ENCODE data around the gene NOVA2. TPM values are rescaled to one million over a fixed set of nuclear protein-coding genes. Genes with fewer than 3 reads are reported as not detected.

The NOVA2 gene
- total RNA-seq, 4 donors from 2014 or later: 0.41 to 2.2 (median 1.00) TPM; not detected in 1

- Histone ChIP-seq H3K27ac (no peak overlapping the region), H3K36me3 (no peaks in the 10 kb centered on the region), H3K4me1 (peaks cover 0 to under 1% (median 0%) of the 10 kb centered on the region in 4 donors), H3K4me3 (no peak overlapping the region), H3K27me3 (peaks cover 34% of the 10 kb centered on the region), H3K9me3 (no peaks in the 10 kb centered on the region)
- 80 to 89% methylated on average over 5 to 7 of the region's 7 CpGs for WGBS, 2 donors (ENCODE audit: low coverage in 1 of 2)
- intact Hi-C loops (cut with DNase I; ENCODE audit: low total_unique reads): no loop called here
- TF ChIP-seq EP300 (IDR thresholded peaks at IDR 0.05; ENCODE audit: low read depth): no peak
- no peak for TF ChIP-seq POLR2AphosphoS5 (IDR thresholded peaks at IDR 0.05)
- no peak for TF ChIP-seq CTCF (IDR thresholded peaks at IDR 0.05)
- no peak for TF ChIP-seq POLR2A (IDR thresholded peaks at IDR 0.05)
- no peak for DNase-seq
- in situ Hi-C loops (cut with MboI; ENCODE audit: low pct_ligation_motif_present in 1 of 4, low pct_unique_long_range_greater_than_20kb in 1 of 4, low sequenced_read_pairs in 3 of 4): no loop called here
These were observed 4.5 kb upstream of the NOVA2 start for GRCh38 chr19:45978156-45978555.

GRCh38 chr19:45976178-45976577 is 2.5 kb upstream of the NOVA2 start:
- in situ Hi-C loops (cut with MboI; ENCODE audit: low pct_ligation_motif_present in 1 of 4, low pct_unique_long_range_greater_than_20kb in 1 of 4, low sequenced_read_pairs in 3 of 4) (no loop called here), intact Hi-C loops (cut with DNase I; ENCODE audit: low total_unique reads) (no loop called here)
- TF ChIP-seq CTCF (IDR thresholded peaks at IDR 0.05) (no peak), POLR2A (IDR thresholded peaks at IDR 0.05) (no peak), POLR2AphosphoS5 (IDR thresholded peaks at IDR 0.05) (no peak), EP300 (IDR thresholded peaks at IDR 0.05; ENCODE audit: low read depth) (no peak)
- 51% methylated on average over 12 of the region's 14 CpGs; no CpG with 5 or more reads in 1 of the 2 donors for WGBS, 2 donors (ENCODE audit: low coverage in 1 of 2)
- DNase-seq: no peak
- no peak overlapping the region for H3K27ac ChIP-seq
- H3K4me1 ChIP-seq: peaks cover 0 to 6% (median 2%) of the 10 kb centered on the region in 4 donors
- no peaks in the 10 kb centered on the region for H3K36me3 ChIP-seq
- no peak overlapping the region for H3K4me3 ChIP-seq
- peaks cover 49% of the 10 kb centered on the region for H3K27me3 ChIP-seq
- H3K9me3 ChIP-seq: no peaks in the 10 kb centered on the region

GRCh38 chr19:45975306-45976070 is 1.8 kb upstream of the NOVA2 start:
- Histone ChIP-seq H3K27me3 (peaks cover 56% of the 10 kb centered on the region), H3K4me3 (no peak overlapping the region)

More at GRCh38 chr19:45975306-45976070, 1.8 kb upstream of the NOVA2 start:
- Histone ChIP-seq H3K27ac (no peak overlapping the region), H3K4me1 (peaks cover 0 to 6% (median 2%) of the 10 kb centered on the region in 4 donors), H3K9me3 (no peaks in the 10 kb centered on the region), H3K36me3 (no peaks in the 10 kb centered on the region)
- in situ Hi-C loops (cut with MboI; ENCODE audit: low pct_ligation_motif_present in 1 of 4, low pct_unique_long_range_greater_than_20kb in 1 of 4, low sequenced_read_pairs in 3 of 4) (no loop called here), intact Hi-C loops (cut with DNase I; ENCODE audit: low total_unique reads) (no loop called here)
- 73 to 80% methylated on average over 2 to 11 of the region's 11 CpGs for WGBS, 2 donors (ENCODE audit: low coverage in 1 of 2)
- no peak for DNase-seq
- no peak for TF ChIP-seq CTCF (IDR thresholded peaks at IDR 0.05)
- TF ChIP-seq POLR2A (IDR thresholded peaks at IDR 0.05): no peak
- TF ChIP-seq POLR2AphosphoS5 (IDR thresholded peaks at IDR 0.05): no peak
- TF ChIP-seq EP300 (IDR thresholded peaks at IDR 0.05; ENCODE audit: low read depth): no peak

Measured in transverse colon (tissue), 4 donors.